ENCODE results near the gene GNPTG. TPM values are rescaled to one million over a fixed set of nuclear protein-coding genes. Genes with fewer than 3 reads are reported as not detected.

The GNPTG gene
- total and polyA plus RNA-seq, 7 donors: 28.0 to 60.1 (median 43.5) TPM

GRCh38 chr16:1364510-1364909 is 12.8 kb downstream of the GNPTG start:
- TF ChIP-seq POLR2A (IDR thresholded peaks at IDR 0.05) (no peak), CTCF (IDR thresholded peaks at IDR 0.05) (no peak), EP300 (IDR thresholded peaks at IDR 0.05) (no peak), POLR2AphosphoS5 (IDR thresholded peaks at IDR 0.05) (no peak)
- Histone ChIP-seq H3K27ac (no peak overlapping the region), H3K4me3 (no peak overlapping the region), H3K4me1 (no peaks in the 10 kb centered on the region), H3K36me3 (peaks cover 15 to 89% (median 40%) of the 10 kb centered on the region in 4 donors), H3K27me3 (no peaks in the 10 kb centered on the region), H3K9me3 (no peaks in the 10 kb centered on the region)
- no peak for DNase-seq
- intact Hi-C loops (cut with DNase I): no loop called here
- WGBS, 2 donors: 89 to 90% methylated on average over 22 of the region's 22 CpGs

- WGBS, 2 donors: 92 to 93% methylated on average over 29 of the region's 29 CpGs
- H3K27ac ChIP-seq: no peak overlapping the region
- intact Hi-C loops (cut with DNase I): no loop called here
- TF ChIP-seq POLR2AphosphoS5 (IDR thresholded peaks at IDR 0.05) (no peak), POLR2A (IDR thresholded peaks at IDR 0.05) (no peak), EP300 (IDR thresholded peaks at IDR 0.05) (no peak), CTCF (IDR thresholded peaks at IDR 0.05) (no peak)
- H3K9me3 ChIP-seq: no peaks in the 10 kb centered on the region
- H3K36me3 ChIP-seq: peaks cover 16 to 83% (median 39%) of the 10 kb centered on the region in 4 donors
- H3K27me3 ChIP-seq: no peaks in the 10 kb centered on the region
- no peak for DNase-seq
- no peak overlapping the region for H3K4me3 ChIP-seq
- no peaks in the 10 kb centered on the region for H3K4me1 ChIP-seq
These were observed 14.5 kb downstream of the GNPTG start for GRCh38 chr16:1366060-1366711.

- TF ChIP-seq POLR2A (IDR thresholded peaks at IDR 0.05) (no peak), CTCF (IDR thresholded peaks at IDR 0.05) (no peak), EP300 (IDR thresholded peaks at IDR 0.05) (no peak), POLR2AphosphoS5 (IDR thresholded peaks at IDR 0.05) (no peak)
- H3K27ac ChIP-seq: no peak overlapping the region
- intact Hi-C loops (cut with DNase I): no loop called here
- no peaks in the 10 kb centered on the region for H3K9me3 ChIP-seq
- no peaks in the 10 kb centered on the region for H3K27me3 ChIP-seq
- no peaks in the 10 kb centered on the region for H3K4me1 ChIP-seq
- H3K4me3 ChIP-seq: no peak overlapping the region
- no peak for DNase-seq
- peaks cover 19 to 83% (median 40%) of the 10 kb centered on the region in 4 donors for H3K36me3 ChIP-seq
- 91 to 92% methylated on average over 24 of the region's 24 CpGs for WGBS, 2 donors
These were observed 15.1 kb downstream of the GNPTG start for GRCh38 chr16:1366712-1367299.

GRCh38 chr16:1367486-1368174 is 15.9 kb downstream of the GNPTG start:
- no peak for DNase-seq
- no peaks in the 10 kb centered on the region for H3K27me3 ChIP-seq
- no peak overlapping the region for H3K27ac ChIP-seq
- peaks cover 11 to 75% (median 31%) of the 10 kb centered on the region in 4 donors for H3K36me3 ChIP-seq
- H3K9me3 ChIP-seq: no peaks in the 10 kb centered on the region
- 82 to 88% methylated on average over 27 of the region's 27 CpGs for WGBS, 2 donors
- no peak for TF ChIP-seq POLR2A (IDR thresholded peaks at IDR 0.05)
- no peak for TF ChIP-seq EP300 (IDR thresholded peaks at IDR 0.05)
- TF ChIP-seq POLR2AphosphoS5 (IDR thresholded peaks at IDR 0.05): no peak
- TF ChIP-seq CTCF (IDR thresholded peaks at IDR 0.05): no peak
- H3K4me3 ChIP-seq: no peak overlapping the region
- H3K4me1 ChIP-seq: no peaks in the 10 kb centered on the region
- intact Hi-C loops (cut with DNase I): no loop called here
